HG03432 (cell line): ENCODE data around the gene CLIP1.
"Not testable (repeated sequence)": the region's sequence is repeated elsewhere in the genome, so short reads cannot be mapped to it uniquely, and the experiment has no call there.

Experiments
- ATAC-seq: cut with Tn5 transposase; IDR thresholded peaks from one replicate; pipeline ENCODE4 v1.9.1; 2021; ENCODE audit warnings: mild to moderate bottlenecking, moderate library complexity; ENCODE audit not compliant: unreplicated experiment

Gene CLIP1

DNA sequence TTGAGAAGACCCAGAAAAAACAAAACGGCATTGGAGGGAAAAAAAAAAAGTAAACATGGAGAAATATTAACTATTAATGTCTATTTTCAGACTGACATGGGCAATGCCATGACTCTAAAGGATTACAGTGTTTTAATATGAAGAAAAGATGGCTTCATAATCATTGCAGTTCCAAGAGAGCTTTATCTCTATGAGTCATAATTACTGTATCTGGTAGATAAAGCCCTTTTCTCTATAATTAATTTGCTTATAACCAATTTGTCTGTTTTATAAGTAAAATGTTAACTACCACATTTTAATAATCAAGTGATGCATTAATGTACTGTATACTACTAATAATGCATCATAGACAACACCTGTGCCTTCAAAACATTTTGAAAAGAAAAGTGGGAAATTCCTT, 59.7 kb downstream of the CLIP1 start:
- ATAC-seq, result no peak

DNA sequence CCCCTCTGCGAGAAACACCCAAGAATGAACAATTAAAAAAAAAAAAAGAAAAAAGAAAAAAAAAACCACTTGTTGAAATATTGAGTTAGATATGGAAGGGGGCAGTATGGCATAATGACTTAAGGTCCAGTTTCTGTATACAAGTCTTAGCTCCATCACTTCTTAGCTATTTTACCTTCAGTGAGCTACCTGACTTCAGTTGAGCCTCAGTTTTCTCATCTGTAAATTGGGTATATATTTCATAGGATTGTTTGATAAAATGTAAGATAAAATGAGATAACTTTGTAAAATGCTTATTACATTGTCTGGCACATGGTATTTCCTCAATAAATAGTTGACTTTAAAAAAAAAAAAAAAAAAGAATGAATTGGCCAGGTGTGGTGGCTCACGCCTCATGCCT, 64.1 kb downstream of the CLIP1 start:
- ATAC-seq, result not testable (repeated sequence)

DNA sequence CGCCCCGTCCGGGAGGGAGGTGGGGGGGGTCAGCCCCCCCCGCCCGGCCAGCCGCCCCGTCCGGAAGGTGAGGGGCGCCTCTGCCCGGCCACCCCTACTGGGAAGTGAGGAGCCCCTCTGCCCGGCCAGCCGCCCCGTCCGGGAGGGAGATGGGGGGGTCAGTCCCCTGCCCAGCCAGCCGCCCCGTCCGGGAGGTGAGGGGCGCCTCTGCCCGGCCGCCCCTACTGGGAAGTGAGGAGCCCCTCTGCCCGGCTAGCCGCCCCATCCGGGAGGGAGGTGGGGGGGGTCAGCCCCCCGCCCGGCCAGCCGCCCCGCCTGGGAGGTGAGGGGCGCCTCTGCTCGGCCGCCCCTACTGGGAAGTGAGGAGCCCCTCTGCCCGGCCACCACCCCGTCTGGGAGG, 64.9 kb downstream of the CLIP1 start:
- not testable (repeated sequence) for ATAC-seq

DNA sequence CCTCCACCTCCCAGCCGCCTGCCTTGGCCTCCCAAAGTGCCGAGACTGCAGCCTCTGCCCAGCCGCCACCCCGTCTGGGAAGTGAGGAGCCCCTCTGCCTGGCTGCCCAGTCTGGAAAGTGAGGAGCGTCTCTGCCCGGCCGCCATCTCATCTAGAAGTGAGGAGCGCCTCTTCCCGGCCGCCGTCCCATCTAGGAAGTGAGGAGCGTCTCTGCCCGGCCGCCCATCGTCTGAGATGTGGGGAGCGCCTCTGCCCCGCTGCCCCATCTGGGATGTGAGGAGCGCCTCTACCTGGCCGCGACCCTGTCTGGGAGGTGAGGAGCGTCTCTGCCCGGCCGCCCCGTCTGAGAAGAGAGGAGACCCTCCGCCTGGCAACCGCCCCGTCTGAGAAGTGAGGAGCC, 65.5 kb downstream of the CLIP1 start:
- ATAC-seq, result not testable (repeated sequence)

- ATAC-seq, result no peak
These were observed 66.3 kb downstream of the CLIP1 start for GRCh38 chr12:122356192-122356635.

- no peak for ATAC-seq
These were observed 66.8 kb downstream of the CLIP1 start for GRCh38 chr12:122355706-122356105.

GRCh38 chr12:122354958-122355641, 67.4 kb downstream of the CLIP1 start:
- no peak for ATAC-seq

DNA sequence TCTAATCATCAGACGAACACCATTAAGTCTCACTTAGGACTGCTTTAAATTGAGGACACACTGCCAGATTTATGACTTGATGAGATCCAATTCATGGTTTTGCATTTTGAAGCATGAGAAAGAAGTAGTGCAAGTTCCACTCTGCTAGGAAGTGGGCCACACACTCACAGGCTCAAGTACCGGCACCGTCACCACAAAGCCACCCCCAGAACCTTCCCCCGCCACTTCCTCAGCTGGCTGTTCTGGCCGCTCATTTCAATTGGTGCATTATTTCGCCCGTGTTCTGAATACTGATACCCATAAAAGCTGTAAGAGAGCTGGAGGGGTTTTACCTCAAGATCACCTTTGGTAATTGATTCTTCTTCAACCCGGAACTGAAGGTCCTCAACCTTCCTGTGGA, 70.1 kb downstream of the CLIP1 start:
- ATAC-seq, result no peak

DNA sequence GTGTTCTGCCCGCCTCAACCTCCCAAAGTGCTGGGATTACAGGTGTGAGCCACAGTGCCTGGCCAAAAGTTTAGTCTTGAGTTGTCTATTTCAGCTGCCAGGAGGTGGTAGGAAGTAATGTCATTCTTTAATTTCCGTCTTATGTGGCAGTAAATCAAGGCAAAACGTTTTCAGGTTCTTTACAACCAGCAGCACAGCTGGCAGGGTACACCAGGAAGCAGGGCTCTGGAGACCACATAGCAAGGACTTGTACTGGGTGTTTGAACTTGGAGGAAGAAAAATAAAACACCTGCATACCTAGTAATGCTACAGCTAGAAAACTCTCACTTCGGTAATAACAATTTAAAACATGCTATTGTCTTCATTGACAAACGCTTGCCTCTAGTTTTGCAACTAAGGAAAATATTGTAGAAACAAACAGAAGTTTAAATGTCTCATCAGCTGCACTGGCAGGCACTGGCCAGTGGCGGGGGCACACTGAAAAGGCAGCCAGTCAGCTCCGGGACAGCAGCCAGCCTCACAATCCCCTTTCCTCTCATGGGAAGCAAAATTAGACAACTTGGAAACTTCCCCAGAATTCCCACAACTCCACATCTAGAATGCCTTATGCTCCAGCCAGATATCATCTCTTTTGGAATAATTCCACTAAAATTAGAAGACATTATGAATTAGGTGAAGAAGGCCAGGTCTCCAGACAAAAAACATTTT, 72.2 kb downstream of the CLIP1 start:
- no peak for ATAC-seq

GRCh38 chr12:122349078-122349477, 73.4 kb downstream of the CLIP1 start:
- ATAC-seq, result no peak

- no peak for ATAC-seq
These were observed 74.0 kb downstream of the CLIP1 start for GRCh38 chr12:122348505-122348904.

GRCh38 chr12:122346054-122346453, 76.4 kb downstream of the CLIP1 start:
- ATAC-seq, result no peak

DNA sequence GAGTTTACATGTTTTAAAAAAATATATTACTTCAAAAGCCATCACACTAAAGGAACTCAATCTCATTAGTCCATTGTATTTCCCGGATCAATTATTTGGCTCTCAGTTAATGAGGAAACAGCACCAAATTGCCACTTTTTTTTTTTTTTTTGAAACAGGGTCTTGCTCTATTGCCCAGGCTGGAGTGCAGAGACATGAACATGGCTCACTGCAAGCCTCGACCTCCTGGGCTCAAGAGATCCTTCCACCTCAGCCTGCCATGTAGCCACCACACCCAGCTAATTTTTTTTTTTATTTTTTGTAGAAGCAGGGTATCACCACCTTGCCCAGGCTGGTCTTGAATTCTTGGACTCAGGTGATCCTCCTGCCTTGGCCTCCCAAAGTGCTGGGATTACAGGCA, 77.4 kb downstream of the CLIP1 start:
- ATAC-seq, result no peak

DNA sequence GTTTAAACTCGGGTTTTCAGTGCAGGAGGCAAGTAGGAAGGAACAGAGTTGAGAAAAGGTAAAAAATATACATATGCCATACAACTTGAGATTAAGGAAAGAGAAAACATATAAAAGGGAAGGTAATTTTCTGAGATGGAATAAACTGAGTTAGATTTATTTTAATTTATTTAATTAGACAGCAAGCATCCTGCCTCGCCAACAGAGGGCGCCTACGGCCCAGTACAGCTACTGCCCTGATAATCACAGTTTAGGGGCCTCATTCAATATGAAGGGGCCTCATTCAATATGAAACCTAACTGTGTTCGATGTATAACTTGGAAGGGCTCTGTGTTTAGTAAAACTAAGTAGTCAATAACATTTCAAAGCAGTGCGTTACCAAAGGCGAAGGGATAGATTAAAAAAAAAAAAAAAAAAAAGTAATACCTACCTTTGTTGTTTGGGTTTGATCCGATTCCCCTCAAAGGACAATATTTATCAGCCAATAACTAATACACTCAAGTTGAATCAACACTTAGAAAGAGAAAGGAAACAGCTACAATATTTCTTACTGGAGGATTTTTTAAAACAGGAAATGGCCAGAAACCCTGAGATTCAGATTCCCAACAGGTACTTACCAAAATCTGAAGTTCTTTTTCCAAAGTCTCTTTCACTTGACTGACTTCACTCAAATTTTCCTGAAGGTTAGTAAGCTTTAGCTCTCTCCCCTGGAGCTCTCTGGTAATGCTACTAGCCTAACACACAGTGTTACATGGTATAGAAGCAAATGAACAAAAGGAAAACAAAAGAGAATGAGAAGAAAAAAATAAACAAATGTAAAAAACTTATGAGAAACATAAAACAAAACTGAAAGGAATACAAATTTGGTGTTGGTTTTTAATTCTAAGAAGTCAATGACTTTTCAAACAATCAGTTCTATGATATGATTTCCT, 86.2 kb downstream of the CLIP1 start:
- ATAC-seq, result no peak

- no peak for ATAC-seq
These were observed 89.1 kb downstream of the CLIP1 start for GRCh38 chr12:122333142-122334087.

DNA sequence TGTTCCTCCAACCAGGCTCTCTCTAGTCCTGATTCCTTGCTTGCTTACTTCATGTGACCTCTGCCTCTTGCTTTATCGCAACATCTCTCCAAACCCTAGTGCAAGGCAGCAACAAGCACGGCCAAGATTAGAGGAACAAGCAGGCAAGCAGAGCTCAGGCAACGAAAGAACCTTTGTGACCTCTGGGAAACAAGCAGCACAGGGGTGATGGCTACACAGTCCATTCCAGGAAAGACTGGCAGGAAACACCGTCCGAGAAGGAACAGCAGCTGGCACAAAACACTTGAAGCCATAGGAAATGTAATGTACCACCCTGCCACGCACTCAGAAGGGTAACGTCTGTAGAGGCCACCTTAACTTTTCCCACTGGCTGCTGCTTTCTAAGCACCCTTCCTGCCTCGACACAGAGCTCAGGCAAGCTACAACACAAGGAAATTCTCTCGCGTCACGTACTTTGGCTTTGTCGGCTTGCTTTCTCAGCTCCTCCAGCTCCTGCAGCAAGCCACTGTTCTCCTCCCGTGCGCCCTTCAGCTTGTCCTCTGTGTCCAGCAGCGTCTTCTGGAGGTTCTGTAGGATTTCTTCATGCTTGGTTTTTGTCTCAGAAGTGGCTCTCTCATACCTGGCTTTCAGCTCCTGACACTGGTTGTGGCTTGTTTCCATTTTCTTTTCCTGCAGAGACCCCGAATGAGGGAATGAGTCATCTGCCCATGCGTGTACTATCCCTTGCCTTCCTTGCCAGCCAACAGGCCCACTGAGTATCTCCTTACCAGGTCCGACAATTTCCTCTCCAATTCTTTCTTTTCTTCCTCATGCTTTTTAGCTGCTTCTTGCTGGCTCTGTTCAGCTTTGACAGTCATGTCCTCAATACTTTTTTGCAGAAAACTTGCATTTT, 94.7 kb downstream of the CLIP1 start:
- ATAC-seq, result no peak

- ATAC-seq, result no peak
These were observed 95.5 kb downstream of the CLIP1 start for GRCh38 chr12:122327014-122327413.

DNA sequence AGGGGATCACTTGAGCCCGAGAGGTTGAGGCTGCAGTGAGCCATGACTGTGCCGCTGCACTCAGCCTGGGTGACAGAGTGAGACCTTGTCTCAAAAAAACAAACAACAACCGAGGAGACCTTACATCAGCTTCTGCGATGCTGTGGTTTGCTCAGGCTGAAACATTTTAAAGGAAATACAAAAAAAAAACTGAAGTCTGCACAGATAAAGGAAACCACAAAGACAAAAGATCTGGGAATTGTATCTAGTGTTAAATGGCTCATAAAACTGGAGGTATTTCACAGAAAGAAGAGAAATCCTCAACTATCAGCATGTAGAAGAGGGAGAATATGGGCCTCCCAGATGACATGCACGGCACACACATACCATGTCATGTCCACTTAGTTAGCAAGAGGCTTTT, 95.9 kb downstream of the CLIP1 start:
- ATAC-seq, result no peak

DNA sequence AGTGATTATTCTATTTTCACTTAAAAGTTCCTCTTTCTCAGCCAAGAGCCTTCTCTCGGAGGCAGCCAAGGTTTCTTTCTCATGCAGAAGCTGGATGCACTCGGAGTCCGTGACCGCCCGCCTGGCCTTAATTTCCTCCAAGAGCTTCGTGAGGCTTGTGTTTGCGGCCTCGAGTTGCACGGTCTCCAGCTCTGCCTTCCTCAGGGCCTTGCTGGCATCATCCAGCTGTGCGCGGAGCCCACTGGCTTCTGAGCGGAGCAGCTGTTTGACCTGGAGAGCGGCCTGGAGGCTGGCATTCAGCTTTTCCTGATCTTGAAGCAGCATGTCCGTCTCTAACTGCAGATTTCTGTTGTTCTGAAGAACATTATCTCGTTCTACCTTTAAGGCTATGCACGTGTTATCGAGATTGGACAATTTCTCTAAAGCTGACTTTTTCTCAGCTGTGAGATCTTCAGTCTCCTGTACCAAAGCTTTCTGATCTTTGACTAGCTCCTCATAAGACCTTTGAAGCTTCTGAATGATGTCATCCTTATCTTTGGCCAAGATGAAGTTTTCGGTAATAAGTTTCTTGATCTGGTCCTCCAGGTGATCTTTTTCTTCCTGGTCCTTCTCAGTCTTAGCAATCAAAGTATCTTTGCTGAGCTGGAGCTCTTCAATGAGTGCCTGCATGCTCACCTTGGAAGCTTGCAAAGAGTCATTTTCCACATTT, 99.0 kb downstream of the CLIP1 start:
- ATAC-seq, result no peak
